Testis (tissue), 2 donors: ENCODE data around the gene ZNF680.

Experiments used
- POLR2A ChIP-seq: fragments of 450-650 bp; IDR thresholded peaks from one replicate; pipeline ENCODE4 v1.6.1; 2017; ENCODE audit warnings: antibody characterized with exemption, mild to moderate bottlenecking, moderate library complexity
- TF ChIP-seq, protein P1 (sequence below), 3 experiments: fragments of 450-650 bp in 2 of 3; fragments of 200-600 bp in 1 of 3; sonication (generic) in 1 of 3; IDR thresholded peaks; one replicate each; pipeline ENCODE4 v1.5.1; 2016 to 2019; ENCODE audit warnings: antibody characterized with exemption in 3 of 3, mild to moderate bottlenecking in 2 of 3, moderate library complexity in 1 of 3

DNA sequence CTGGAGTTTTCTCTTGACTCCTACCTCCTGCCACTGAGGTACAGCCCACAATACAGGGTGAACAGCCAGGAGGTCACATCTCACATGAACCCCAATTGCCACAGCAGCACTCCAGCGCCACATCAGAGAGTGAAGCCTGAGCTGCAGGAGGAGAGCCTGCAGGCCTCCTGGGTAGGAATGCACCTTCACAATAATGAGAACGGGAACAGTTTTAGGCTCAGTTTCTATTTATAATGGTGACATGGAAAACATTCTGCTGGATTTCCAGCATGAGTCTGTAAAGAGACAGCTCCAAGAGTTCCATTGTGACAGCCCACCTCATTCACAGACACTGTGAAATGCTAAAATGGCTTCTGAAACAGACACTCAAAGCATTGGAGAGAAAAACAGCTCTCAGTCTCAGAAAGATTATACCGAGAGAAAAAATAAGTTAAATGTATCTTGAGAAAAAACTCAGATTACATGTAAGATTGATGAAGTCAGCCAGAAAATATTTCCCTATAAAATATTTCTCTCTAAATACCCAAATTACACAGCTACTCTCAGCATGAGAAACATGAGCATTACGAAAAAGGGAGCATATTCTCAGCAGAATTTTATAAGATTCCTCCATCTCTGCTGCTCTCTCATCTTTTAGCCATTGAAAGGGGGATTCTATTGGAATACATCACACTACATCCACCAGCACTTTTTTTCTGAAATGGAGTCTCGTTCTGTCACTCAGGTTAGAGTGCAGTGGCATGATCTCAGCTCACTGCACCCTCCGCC is 11.3 kb downstream of the ZNF680 start:
- TF ChIP-seq, protein P1, sequence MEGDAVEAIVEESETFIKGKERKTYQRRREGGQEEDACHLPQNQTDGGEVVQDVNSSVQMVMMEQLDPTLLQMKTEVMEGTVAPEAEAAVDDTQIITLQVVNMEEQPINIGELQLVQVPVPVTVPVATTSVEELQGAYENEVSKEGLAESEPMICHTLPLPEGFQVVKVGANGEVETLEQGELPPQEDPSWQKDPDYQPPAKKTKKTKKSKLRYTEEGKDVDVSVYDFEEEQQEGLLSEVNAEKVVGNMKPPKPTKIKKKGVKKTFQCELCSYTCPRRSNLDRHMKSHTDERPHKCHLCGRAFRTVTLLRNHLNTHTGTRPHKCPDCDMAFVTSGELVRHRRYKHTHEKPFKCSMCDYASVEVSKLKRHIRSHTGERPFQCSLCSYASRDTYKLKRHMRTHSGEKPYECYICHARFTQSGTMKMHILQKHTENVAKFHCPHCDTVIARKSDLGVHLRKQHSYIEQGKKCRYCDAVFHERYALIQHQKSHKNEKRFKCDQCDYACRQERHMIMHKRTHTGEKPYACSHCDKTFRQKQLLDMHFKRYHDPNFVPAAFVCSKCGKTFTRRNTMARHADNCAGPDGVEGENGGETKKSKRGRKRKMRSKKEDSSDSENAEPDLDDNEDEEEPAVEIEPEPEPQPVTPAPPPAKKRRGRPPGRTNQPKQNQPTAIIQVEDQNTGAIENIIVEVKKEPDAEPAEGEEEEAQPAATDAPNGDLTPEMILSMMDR (IDR thresholded peaks at IDR 0.05): no peak
- TF ChIP-seq POLR2A: no peak
